GM19023 (cell line): ENCODE results near the gene CEL.

Experiments used
- ATAC-seq: cut with Tn5 transposase; IDR thresholded peaks from one replicate; pipeline ENCODE4 v1.9.1; 2021; ENCODE audit warnings: mild to moderate bottlenecking, moderate library complexity; ENCODE audit not compliant: unreplicated experiment

CEL gene

DNA sequence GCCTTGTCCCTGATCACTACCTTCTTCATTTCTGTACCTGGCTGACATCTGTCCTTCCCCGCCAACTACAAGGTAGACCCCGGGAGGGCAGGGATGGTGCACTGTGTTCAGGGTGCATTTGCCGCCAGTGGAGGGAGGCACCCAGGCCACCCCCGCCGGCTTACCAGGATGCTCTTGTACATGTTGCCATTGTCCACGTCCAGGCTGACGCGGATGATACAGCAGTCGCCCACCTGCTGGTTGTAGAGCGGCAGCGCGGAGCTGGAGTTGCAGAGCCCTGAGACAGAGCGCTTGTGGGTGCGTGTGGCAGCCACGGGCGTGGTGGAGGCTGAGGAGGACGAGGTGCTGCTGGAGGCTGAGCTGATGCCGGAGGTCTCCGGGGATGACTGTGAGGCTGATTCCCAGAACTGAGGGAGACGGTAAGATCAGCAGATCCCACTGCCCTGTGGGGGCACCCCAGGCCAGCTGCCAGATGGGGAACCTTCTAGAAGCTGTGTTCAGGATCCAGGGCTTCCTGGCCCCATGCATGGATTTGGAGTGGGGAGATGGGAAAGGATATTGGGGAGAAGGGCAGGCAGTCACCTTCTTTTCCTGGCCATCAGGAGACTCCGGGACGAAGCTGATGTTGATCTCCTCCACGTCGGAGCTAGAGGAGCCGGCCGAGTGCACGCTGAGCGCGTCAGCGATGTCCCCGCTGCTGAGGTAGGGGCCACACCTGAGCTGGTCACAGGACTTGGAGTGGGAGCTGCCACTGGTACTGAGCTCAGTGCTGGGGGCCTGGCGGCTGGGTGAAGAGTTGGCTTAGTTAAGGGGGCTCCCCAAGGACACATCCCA lies 39.8 kb downstream of the CEL start:
- no peak for ATAC-seq

DNA sequence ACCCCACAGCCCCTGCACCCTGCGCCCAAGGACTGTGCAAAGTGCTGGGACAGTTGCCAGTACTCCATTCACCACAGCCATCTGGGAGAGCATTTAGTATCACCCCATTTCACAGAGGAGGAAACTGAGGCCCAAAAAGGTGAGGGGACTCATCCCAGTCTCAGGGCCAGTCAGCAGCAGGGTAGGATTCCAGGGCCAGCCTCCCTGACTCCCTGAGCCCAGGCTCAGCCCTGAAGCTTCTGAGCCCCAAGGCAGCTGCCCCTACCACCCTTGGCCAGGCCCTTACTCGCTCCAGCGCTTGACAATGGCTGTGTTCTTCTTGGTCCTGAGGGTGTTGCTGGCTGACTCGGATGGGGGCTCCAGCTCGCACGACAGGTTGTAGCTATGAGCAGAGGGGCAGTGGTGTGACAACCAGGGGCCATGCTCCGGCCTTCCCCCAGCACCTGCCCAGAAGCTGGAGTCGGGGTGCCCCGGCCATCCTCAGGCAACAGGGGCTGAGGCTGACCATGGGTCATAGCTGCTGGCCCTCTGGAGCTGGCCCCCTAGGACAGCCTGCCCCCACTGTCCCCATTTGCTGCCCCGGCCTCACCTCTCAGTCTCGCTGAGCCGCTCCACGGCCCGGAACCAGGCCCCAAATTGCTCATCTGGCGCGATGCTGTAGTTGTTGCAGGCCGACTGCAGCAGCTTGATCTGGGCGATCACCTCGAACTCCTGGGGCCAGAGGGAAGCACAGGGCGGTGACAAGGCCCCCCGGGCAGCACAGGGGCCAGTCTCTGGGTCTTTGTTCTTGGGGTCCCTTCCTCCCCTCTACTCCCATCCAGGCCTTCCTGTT lies 40.6 kb downstream of the CEL start:
- no peak for ATAC-seq

DNA sequence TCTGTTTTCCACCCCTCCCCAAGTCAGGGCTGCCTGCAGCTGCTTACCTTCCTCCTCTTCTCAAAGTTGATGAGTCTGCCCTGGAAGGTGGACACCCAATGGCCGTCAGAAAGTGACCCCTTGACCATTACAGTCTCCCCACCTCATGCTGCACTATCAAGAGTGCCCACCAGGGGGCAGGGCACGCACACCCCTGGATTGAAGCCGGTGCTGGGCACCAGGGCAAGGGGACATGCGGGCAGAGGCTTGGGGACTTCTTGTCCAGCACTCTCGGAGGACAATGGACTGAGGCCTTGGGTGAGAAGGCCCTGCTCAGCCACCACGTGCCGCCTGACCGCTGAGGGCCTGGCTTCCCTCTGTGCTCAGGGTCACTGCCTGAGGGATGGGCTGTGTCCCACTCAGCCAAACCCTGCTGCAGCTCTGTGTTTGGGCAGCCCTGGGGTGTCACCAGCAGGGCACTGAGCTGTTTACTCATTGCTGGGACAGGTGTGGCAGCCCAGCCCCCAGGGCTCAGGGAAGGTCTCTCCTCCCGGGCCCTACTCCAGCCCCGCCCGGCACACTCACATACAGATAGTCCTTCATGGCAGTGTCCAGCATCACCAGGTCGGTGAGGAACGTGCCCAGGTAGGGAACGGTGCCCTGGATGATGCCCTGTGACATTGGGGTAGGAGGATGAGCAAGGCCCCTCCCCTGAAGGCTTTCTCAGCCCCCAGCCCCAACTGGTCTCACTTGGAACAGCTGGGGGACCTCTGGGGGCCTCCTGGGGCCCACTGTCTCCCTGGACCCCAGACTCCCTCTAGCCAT lies 41.6 kb downstream of the CEL start:
- ATAC-seq: no peak

DNA sequence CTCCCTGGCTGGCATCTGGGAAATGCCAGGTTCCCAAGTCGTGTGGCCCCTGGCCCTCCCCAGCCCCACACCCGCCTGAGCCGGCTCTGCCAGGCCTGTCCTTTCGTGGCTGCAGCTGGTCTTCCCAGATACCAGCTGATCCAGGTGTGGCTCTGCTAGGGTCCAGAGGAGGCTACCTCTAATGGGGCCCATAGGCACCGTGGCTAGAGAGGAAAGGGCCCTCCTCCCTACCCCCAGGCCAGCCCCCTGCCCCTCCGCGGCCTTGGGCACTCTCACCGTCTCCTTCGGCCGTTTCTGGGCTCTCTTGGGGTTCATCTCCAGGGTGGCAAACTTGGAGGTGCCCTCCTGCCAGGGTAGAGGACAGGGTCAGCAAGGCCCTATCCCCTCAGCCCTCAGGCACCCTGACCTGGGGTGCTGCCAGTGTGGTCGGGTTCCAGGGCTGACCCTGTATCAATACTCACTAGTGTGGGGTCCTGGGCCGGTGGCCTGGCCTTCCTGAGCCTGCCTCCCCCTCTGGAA lies 42.3 kb downstream of the CEL start:
- no peak for ATAC-seq

DNA sequence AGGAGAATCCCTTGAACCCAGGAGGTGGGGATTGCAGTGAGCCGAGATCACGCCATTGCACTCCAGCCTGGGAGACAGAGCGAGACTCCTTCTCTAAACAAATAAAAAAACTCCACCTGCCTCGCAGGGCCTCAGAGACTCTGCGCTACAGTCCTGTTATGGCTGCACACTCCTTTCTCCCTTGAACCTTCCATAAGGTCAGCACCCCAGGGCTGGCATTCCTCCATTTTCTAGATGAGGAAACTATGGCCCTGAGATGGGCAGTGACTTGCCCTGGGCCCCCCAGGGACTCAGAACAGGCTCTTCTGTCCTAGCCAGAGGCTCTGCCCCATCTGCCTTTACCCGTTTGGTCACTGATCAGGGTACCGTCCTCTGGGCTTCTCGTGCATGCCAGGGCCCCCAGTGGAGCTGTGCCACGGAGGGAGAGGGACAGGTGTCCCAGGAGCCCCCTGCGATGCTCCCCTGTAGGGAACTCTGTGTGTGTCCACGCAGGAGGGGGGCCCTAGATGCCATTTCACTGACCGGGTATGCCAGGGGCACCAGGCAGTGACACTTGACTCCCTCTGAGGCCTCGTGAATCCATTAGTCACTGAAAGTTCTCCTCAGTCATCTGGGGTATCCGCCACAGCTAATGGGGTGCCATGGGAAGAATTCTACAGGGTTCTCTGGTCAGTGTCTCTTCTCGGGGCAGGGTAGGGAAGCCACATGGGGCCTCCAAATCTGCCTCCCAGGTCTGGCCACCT lies 43.1 kb downstream of the CEL start:
- ATAC-seq: no peak

DNA sequence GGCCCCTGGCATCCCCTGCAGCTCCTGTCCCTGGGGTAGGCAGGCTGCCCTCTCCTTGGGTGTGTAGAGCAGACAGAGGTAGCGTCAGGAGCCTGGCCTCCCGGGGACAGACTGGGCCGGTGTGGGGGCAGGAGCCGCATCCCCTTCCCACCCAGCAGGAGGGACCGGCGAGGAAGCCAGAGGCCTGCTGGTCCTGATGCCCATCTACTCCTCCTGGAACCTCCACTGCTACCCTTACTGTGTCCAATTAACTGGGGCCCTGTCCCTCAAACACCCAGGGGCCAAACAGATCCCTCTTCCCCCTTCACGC lies 43.6 kb downstream of the CEL start:
- no peak for ATAC-seq

DNA sequence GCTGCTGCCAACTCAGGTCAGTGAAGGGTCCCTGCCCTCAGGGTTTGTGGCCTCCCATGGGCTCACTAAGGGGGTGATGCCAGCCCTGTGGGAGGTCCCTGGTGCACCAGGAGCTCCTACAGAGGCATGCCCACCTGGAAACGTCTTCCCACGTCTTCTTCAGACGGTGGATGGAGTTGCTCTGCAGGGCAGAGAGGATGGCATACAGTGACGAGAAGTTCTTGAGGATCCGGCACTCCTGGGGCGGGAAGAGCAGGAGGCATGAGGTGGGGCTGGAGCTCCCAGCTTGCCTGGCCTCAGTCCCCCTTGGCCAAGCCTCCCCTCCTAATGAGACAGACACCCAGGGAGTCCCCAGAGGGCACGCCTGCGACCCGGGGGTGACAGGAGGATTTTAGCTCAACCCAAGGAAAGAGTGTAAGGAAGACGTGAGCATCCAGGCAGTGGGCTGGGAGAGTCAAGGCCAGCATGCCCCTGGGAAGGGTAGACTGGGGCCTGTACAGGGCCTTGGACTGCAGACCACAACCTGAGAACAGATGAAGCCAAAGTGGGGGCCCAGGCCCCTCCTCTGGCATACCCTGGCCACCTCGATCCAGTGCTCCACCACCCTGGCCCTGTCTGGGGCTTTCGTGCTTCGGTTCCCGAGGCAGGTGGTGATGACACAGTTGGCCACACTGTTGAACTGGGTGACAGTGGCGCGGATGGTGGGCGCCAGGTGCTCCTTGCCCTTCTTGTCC lies 44.9 kb downstream of the CEL start:
- ATAC-seq: no peak

DNA sequence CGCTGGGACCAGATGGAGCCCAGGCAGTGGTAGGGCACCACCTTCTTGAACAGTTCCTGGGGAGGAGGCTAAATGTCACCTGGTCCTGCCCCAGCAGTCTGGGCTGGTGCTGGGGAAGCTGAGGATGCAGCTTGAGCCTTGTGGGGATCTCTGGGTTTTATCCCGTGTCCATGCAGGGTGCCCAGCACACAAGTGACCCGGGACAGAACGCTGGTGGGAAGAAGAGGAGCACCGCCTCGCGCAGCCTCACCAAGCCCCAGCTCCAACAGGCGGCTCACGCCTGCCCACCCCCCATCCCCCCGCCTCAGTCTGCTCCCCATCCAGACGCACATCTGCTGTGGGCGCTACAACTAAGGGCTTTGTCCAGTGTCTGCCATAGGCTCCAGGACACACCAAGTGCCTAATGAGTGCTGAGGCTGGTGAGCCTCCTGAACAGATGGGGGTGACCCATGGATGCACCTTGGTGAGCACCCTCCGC lies 45.5 kb downstream of the CEL start:
- ATAC-seq: no peak

DNA sequence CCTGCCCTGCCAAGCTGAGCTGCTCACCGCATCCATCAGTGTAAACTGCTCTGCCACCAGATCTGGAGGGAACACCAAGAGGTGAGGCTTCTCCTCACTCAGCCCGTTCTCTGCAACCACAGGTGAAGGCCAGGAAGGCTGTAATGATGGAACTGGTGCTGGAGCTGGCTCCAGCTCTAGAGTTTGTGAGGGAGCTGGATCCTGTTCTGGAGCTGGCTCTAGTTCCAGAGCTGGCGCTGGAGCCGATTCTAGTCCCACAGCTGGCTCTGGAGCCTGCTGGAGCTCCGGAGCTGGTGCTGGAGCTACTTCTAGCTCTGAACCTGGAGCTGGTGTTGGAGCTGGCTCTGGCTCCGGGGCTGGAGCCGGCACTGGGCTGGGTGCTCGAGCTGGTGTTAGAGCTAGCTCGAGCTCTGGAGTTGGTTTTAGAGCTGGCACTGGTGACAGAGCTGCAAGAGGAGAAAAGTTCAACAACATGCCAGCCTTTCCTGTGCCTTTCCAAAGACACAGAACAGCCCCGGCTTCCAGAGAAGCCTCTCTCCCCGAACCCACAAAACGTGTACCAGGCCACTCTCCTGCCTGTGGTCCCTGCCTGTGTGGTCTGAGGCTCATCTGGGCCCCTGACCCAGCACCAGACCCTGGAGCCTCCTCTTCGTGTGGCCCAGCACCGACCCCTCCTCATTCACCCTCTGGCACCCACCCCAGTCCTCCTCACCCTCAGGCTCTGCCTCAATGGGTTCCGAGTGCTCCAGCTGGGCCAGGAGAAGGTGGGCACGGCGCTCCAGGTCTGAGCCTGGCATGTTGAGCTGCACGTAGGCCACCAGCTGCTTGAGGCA lies 46.4 kb downstream of the CEL start:
- no peak for ATAC-seq

DNA sequence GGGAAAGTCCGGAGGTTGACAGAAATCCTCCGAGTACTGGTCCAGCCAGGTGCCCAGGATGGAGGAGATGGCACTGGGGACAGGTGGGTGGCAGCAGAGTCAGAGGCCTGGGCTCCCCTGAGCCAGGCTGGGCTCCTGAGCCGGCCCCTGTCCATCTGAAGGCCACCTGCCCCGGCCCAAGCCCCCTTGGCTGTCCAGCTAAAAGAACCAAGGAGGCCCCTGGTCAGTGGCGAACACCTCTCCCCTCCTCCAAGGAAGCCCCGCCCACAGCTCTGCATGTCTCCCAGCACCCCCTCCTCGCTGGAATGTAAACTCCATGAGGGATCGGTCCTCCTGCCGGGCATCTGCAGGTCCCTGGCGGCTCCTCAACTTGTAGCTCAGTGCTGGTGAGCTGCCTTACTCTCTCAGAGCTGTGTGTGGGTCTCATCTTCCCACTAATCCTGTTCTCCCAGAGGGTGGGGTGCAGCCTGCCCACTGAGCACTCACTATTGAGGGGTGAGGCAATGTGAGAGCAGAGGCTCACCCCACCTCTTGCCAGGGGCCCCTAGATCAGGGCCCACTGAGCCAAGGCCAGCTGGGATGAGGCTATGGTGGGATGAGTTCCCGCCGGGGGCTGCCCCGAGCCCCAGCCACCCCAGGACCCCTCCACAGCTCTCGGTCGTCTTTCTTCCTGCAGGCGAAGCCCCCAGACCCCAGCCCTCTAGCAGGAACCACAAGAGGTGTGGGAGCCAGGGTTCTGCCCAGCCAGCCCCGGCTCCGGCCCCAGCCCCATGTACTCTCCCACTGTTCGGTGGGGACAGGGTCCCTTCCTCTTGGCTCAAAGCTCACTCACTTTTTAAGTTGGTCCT lies 47.2 kb downstream of the CEL start:
- ATAC-seq: no peak

DNA sequence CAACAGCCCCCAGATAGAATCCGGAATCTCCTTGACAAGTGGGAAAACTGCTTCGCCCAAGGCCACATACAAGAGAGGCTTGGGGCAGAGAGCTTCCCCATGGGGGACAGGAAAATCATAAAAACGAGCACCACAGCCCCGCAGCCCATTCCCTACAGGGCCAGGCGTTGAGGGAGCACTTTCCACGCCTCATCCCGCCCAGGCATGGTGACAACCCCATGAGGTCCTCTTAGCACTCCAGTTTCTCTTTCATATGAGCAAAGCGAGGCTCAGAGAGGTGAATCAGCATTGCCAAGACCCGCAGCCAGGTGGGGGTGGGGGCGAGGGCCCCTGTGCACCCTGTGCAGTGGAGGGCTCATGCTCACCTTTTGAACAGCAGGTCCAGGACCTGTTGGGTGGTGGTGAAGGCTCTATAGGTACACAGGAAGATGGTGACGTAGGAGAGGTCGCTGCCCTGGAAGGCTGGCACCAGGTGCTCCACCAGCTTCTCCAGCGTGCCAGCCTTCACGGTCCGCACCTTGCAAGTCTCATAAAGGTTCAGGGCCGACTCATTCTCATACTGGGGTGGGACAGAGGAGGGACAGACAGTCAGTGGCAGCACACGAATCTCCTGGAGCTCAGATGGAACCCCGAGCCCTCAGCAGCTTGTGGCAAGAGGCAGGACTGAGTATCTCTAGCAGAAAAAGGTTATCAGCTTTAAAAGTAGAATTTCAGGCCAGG lies 48.3 kb downstream of the CEL start:
- no peak for ATAC-seq

DNA sequence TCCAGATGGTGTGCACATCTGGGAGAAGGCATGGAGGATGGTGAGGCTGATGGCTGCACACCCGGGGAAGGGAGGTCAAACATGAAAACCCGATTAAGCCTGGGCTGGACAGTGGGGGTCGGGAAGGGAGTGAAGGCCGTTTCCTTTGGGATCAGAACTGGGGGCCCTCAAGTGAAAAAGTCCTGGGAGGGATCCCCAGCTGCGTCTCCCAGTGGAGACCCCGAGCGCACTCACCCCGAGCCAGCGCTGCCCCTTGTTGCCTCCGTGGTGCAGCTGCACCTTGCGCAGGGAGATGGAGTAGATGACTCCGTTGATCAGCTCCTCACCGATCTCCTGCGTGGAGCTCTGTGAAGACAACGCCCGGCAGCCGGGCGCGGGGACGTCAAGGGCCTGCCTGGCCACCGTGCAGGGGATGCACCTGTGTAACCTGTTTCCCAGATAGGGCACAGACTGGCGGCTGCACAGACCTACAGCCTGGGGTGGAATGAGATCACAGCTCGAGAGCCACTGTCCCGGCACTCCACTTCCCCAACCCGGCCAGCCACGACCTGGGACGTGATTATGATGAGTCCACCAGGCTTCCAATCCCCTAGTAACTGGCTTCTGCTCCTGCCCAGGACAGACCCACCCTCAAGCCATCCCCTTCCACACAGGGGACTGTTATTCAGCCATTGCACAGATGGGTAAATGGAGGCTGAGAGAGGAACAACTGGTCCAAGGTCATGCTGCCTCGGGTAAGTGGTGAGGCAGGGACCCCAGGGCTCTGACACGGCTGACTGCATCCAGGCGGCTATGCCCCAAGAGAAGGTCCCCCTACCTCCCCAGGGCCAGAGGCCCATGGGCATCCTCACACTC lies 50.3 kb downstream of the CEL start:
- ATAC-seq: no peak

DNA sequence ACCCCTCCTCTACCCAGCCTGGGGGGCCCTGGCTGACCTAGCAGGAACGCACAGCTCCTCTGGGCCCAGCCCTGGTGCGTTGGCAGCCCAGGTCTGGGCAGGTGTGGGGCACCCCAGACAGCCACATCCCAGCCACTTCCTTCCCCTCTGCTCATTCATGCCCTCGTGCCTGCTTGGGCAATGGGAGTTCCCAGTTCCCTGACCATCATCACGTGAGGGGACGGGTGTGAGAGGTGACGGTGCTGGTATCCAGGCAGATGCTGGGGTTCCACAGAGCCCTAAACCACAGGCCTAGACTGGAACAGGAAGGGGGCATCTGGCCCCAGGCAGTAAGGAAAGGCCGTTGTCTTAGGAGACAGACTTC lies 50.9 kb downstream of the CEL start:
- no peak for ATAC-seq

DNA sequence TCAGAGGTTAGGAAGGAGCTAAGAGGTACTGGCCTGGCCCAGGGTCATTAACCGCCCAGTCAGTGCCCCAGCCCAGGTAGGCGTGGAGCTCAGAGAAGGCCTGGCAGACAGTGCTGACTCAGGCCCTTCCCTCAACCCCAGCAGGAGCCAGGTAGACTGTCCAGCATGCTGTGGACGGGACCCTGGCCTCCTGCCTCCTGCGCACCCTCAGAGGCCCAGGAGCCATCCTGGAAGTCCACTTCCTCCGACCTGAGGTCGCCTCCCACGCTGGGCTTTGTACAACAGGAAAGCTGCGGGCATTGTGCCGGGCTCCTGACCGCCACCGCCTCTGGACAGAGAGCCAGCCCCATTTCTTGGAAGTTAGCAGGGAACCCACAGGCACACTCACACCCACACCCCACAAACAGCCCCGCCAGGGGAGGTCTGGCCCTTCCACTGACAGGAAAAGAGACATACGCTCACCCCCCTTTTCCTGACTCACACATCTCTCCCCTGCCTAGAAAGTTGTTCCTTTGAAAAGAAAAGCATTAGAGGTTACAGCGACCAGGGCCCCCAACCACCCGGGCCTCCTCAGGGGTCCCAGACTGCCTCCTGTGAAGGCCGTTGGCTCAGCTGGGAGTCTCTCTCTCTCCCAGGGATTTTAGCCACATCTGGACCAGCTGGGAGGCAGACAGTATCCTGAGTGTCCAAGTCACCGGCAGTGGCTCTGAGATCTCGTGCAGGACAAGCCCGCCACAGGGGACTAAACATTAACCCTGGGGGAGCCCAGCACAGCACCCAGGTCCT lies 51.6 kb downstream of the CEL start:
- ATAC-seq: no peak

DNA sequence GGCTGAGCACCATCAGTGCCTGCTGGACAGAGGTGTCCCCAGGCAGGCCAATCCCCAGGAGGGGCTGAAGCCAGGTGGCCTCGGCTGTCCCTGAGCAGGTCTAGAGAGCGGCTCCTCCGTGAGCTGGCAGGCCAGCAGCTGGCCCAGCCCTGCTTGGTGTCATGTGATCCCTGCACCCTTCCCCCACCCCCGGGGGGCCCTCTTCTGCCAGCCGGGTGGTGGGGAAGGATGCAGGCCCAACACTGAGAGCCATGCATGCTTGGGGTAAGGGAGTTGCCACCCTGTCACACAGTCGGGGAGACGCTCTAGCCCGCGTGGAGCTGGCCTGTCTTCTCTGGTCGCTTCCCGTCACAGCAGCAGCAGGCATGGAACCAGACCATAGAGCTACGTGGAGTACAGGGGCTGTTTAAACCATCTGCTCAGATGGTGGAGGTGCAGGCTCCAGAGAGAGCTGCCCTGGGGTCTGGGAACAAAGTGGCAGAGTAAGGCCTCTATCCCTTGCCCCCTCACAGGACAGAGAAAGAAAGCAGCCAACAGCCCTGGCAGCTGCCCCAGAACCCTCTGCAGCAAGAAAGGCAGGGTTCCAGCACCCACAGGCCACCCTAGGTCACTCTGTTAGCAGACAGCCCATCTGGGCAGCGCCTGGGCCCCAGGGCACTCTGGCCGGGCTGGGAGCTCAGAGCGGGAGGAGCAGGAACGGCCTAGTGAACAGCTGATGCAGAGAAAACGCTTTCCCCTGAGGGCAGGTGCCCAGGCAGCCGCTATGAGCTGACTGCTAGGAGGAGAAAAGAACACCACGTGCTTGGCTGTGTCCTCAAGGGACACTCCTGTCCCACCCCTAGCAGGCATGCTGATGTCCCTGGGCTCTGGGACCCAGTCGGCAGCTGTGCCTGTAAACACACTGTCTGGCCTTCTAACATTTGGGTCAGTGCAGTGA lies 52.4 kb downstream of the CEL start:
- ATAC-seq: no peak
